Progenitor cell of endocrine pancreas (in vitro differentiated cells): ENCODE results near the gene FUBP3. TPM values are rescaled to one million over a fixed set of nuclear protein-coding genes. Genes with fewer than 3 reads are reported as not detected.

Experiments used
- DNase-seq: peaks from one replicate; pipeline ENCODE4 v3.0.0; 2021; ENCODE audit warnings: low spot score; ENCODE audit not compliant: unreplicated experiment
- H3K27ac Mint-ChIP-seq: 2 replicates; pipeline ENCODE4 v1.8.0; 2021; ENCODE audit warnings: mild to moderate bottlenecking, moderate library complexity, mixed read lengths
- H3K27me3 Mint-ChIP-seq: 2 replicates; pipeline ENCODE4 v1.8.0; 2021; ENCODE audit warnings: mixed read lengths
- H3K36me3 Mint-ChIP-seq: 2 replicates; pipeline ENCODE4 v1.8.0; 2022; ENCODE audit warnings: mixed read lengths; ENCODE audit not compliant: insufficient read depth
- H3K4me1 Mint-ChIP-seq: 2 replicates; pipeline ENCODE4 v1.8.0; 2021; ENCODE audit warnings: low read depth, mixed read lengths
- H3K4me3 Mint-ChIP-seq: 2 replicates; pipeline ENCODE4 v1.8.0; 2021; ENCODE audit warnings: low read depth, mild to moderate bottlenecking, moderate library complexity, mixed read lengths
- H3K9me3 Mint-ChIP-seq: 2 replicates; pipeline ENCODE4 v1.8.0; 2021; ENCODE audit warnings: low read depth, mixed read lengths
- CTCF ChIP-seq: fragments of 200-600 bp; sonication (generic); IDR thresholded peaks from one replicate; pipeline ENCODE4 v1.5.0; 2021; ENCODE audit warnings: antibody characterized with exemption, mild to moderate bottlenecking; ENCODE audit not compliant: unreplicated experiment
- total RNA-seq: library from RNA; stranded (reverse); gene quantifications from 2 replicates; pipeline ENCODE4 v1.2.1, GENCODE V29; 2021

FUBP3 gene
- total RNA-seq, 1 donor from 2014 or later = 68.9 TPM

GRCh38 chr9:130634191-130634768, 54.9 kb downstream of the FUBP3 start:
- Mint-ChIP-seq H3K36me3 (peaks cover 15% of the 10 kb centered on the region), H3K4me3 (no peak overlapping the region), H3K4me1 (no peaks in the 10 kb centered on the region), H3K9me3 (no peaks in the 10 kb centered on the region), H3K27me3 (no peaks in the 10 kb centered on the region), H3K27ac (no peak overlapping the region)
- DNase-seq = no peak
- TF ChIP-seq CTCF = no peak

GRCh38 chr9:130634801-130635200, 55.4 kb downstream of the FUBP3 start:
- DNase-seq = no peak
- TF ChIP-seq CTCF = no peak
- peak overlapping the region; percentile 74 for H3K27ac Mint-ChIP-seq
- H3K9me3 Mint-ChIP-seq = no peaks in the 10 kb centered on the region
- H3K36me3 Mint-ChIP-seq = peaks cover 15% of the 10 kb centered on the region
- H3K27me3 Mint-ChIP-seq = no peaks in the 10 kb centered on the region
- no peak overlapping the region for H3K4me3 Mint-ChIP-seq
- H3K4me1 Mint-ChIP-seq = no peaks in the 10 kb centered on the region

GRCh38 chr9:130635306-130635705, 55.9 kb downstream of the FUBP3 start:
- Mint-ChIP-seq H3K36me3 (peaks cover 15% of the 10 kb centered on the region), H3K9me3 (no peaks in the 10 kb centered on the region), H3K27ac (no peak overlapping the region), H3K4me3 (no peak overlapping the region), H3K4me1 (no peaks in the 10 kb centered on the region), H3K27me3 (no peaks in the 10 kb centered on the region)
- no peak for TF ChIP-seq CTCF
- DNase-seq = no peak

GRCh38 chr9:130635721-130636647, 56.6 kb downstream of the FUBP3 start:
- Mint-ChIP-seq H3K4me1 (no peaks in the 10 kb centered on the region), H3K4me3 (no peak overlapping the region), H3K27me3 (no peaks in the 10 kb centered on the region), H3K9me3 (no peaks in the 10 kb centered on the region), H3K27ac (no peak overlapping the region), H3K36me3 (peaks cover 15% of the 10 kb centered on the region)
- no peak for DNase-seq
- no peak for TF ChIP-seq CTCF

- no peak for TF ChIP-seq CTCF
- Mint-ChIP-seq H3K36me3 (peaks cover 14% of the 10 kb centered on the region), H3K27me3 (no peaks in the 10 kb centered on the region), H3K27ac (no peak overlapping the region), H3K4me3 (no peak overlapping the region), H3K4me1 (no peaks in the 10 kb centered on the region), H3K9me3 (no peaks in the 10 kb centered on the region)
- no peak for DNase-seq
Measured at GRCh38 chr9:130636648-130637020, 57.3 kb downstream of the FUBP3 start.
